GM23248 (cell line): Measurements from ENCODE around the gene AGAP2.

Source experiments
- EZH2 ChIP-seq: fragments of 200-600 bp; sonication (generic); IDR thresholded peaks from 2 replicates; pipeline ENCODE4 v1.6.1; 2018; ENCODE audit warnings: antibody characterized with exemption, mild to moderate bottlenecking; ENCODE audit not compliant: insufficient read depth, poor library complexity, severe bottlenecking
- EZH2phosphoT487 ChIP-seq: fragments of 200-600 bp; sonication (generic); IDR thresholded peaks from 2 replicates; pipeline ENCODE4 v1.6.1; 2018; ENCODE audit warnings: antibody characterized with exemption, moderate library complexity, mild to moderate bottlenecking, low read depth; ENCODE audit not compliant: insufficient read depth

DNA sequence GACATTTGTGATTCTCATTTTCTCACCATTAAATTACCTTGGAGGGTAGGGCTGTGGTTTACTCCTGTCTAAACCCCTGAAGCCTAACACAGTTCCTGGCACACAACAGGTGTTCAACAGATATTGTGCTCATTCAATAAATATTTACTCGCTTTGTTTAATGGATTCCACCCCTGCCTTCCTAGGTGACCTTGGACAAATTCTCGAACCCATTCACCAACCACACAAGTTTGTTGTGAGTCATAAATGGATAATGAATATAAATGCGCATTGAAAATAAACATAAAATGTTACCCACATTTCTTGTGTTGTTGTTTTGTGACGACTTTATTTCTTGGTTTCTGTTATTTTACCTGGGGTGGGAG is 43.7 kb upstream of the AGAP2 start:
- TF ChIP-seq EZH2 (no peak), EZH2phosphoT487 (no peak)
